Measurements from ENCODE around the gene TERB2.
"Not testable (repeated sequence)": the region's sequence is repeated elsewhere in the genome, so short reads cannot be mapped to it uniquely, and the experiment has no call there.

The TERB2 gene

DNA sequence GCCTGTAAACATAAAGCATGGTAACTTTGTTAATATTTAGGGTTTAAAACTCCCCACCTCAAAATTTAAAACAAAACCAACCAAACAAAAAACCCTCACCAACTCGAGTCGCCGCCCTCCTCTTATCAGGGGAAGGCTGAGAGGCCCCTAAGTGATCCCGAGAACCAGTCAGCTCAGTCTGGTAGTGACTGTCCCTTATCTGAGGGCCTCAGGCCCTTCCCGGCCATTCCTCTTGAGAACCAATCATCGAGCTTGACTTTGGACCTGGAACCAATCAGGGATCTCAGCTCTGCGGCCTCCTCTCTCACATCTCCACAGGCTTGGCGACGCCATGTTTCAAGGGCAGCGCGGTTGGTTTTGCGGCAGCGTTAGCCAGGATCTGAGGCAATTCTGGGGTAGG lies at the start of gene TERB2:
Gene TERB2 (plus strand): TSS at position 300 of the 400 bp plus-strand sequence. CDS start 32 bp downstream, at position 332.
- no peak for DNase-seq (ENCODE audit: low read depth)

GRCh38 chr15:44909423-44909822 lies 47.1 kb upstream of the TERB2 start:
- no peak for DNase-seq (ENCODE audit: low read depth)

DNA sequence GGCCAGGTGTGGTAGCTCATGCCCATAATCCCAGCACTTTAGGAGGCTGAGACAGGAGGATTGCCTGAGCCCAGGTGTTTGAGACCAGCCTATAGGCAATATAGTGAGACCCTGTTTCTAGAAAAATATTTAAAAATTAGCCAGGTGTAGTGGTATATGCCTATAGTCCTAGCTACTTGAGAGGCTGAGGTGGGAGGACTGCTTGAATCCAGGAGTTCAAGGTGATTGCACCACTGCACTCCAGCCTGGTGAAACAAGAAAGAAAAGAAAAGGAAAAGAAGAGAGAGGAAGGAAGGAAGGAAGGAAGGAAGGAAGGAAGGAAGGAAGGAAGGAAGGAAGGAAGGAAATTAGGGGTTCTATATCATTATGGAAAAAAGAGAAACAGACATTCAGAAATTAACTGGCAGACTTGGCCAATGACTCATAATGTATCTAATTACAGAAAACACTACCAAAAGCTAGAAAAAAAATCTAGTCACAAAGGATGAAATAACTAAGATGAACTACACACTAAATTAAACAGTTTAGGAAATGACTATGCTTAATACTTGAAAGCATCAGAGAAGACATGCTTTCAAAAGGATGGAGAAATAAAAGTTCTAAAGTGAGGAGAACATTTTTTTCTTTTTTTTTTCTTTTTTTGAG lies 45.4 kb upstream of the TERB2 start:
- DNase-seq (ENCODE audit: low read depth), result no peak

DNA sequence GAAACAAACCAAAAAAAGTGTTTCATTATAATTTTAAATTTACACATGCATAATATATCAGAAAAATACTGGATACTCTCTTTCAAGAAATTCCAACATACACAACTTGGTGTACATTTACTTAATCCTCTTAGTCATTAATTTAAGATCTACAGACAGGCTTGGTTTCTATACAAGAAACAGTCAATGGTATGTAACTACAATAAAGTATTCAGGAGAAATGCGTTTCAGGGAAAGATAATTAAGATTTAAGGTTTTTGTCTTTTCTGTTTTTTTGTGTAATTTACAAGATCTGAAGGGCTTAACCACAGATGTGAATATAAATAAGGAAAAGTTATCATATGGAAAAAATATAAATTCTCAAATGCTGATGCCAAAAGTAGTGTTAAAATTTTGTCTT lies 44.3 kb upstream of the TERB2 start:
- not testable (repeated sequence) for DNase-seq (ENCODE audit: low read depth)

DNA sequence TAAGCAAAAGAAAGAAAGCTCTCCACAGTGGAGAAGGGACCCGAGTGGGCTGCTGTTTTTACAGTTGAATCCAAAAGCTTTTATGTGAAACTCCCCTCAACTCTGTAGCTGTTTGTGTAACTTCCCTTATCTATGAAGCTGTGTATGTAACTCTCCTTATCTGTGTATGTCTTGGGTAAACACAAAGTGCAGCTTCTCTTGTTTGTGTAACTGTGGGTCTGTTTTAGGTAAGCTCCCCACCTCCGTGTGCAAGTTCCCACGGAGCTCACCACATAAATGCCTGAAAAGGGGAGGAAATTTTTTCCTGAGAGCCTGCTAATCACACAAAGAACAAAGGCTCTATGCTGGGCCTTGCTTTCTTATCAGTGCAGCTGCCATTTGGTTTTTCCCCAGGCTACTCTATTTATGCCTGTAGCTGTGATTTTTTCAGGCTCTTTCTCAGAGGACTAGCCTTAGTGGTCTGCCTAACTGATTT lies 43.5 kb upstream of the TERB2 start:
- DNase-seq (ENCODE audit: low read depth), result not testable (repeated sequence)

DNA sequence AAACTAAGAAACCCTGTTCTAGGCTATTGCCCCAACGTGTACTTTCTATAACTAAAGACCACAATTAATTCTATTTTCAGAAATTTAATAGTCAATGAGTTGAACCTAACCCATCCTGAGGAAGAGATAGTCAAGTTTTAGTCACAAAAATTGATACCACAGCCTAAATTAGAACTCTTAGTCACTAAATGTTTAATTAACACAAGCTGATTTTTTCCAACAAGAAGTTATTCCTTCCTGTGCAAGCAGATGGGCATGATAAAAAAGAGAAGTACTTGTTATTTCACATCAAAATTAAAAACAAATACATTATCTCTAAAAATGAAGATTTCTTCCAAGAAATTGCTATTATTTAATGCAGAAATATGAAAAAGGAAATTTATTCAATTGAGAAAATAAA lies 38.4 kb upstream of the TERB2 start:
- no peak for DNase-seq (ENCODE audit: low read depth)

GRCh38 chr15:44928658-44929057 lies 27.8 kb upstream of the TERB2 start:
- not testable (repeated sequence) for DNase-seq (ENCODE audit: low read depth)

DNA sequence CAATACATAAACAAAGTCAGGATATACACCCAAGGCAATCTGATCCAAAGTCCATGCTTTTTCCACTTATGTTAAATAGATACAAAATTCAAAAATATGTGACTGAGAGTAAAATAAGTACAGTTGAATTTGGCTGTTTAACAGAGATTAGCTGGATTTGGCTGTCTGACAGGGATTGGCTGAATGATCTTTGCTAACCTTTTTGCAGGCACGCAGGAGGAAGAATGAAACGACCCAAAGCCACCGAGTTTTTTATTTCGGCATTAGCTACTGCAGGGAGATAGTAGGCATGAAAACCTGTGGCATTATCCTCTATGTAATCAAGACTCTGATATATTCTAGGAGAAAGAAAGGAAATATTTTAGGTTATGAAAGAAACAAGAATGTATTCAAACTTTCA lies 26.2 kb upstream of the TERB2 start:
- not testable (repeated sequence) for DNase-seq (ENCODE audit: low read depth)

- not testable (repeated sequence) for DNase-seq (ENCODE audit: low read depth)
Observed at GRCh38 chr15:44958302-44958701, 1.8 kb downstream of the TERB2 start.

GRCh38 chr15:44968475-44968874 lies 12.0 kb downstream of the TERB2 start:
- no peak for DNase-seq (ENCODE audit: low read depth)

GRCh38 chr15:44971036-44971435 lies 14.5 kb downstream of the TERB2 start:
- no peak for DNase-seq (ENCODE audit: low read depth)

- DNase-seq (ENCODE audit: low read depth), result not testable (repeated sequence)
Observed at GRCh38 chr15:44976183-44976582, 19.7 kb downstream of the TERB2 start.

- not testable (repeated sequence) for DNase-seq (ENCODE audit: low read depth)
Observed at GRCh38 chr15:44977781-44978180, 21.3 kb downstream of the TERB2 start.

- DNase-seq (ENCODE audit: low read depth), result not testable (repeated sequence)
Observed at GRCh38 chr15:44979617-44980339, 23.3 kb downstream of the TERB2 start.

GRCh38 chr15:44984144-44984543 lies 27.7 kb downstream of the TERB2 start:
- not testable (repeated sequence) for DNase-seq (ENCODE audit: low read depth)

- DNase-seq (ENCODE audit: low read depth), result not testable (repeated sequence)
Observed at GRCh38 chr15:44986346-44987055, 30.0 kb downstream of the TERB2 start.

DNA sequence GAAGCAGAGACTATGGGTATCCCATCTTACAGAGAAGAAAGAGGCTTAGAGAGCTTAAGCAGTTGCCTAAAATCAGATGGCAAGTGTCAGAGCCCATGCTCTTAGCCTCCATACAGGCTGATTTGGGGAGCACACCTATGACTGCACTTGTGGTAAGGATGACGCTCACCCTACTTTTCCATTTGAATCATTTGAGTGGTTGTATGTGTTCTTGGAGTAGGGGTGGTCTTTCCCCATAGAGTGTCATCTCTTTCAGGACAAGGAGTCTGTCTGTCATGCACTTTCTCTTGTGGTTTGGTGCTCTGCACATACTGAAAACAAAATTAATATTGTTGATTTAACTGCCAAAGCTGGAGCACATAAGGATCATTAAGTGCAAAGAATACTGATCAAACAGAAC lies 31.2 kb downstream of the TERB2 start:
- not testable (repeated sequence) for DNase-seq (ENCODE audit: low read depth)

- DNase-seq (ENCODE audit: low read depth), result not testable (repeated sequence)
Observed at GRCh38 chr15:44988184-44988869, 31.8 kb downstream of the TERB2 start.

DNA sequence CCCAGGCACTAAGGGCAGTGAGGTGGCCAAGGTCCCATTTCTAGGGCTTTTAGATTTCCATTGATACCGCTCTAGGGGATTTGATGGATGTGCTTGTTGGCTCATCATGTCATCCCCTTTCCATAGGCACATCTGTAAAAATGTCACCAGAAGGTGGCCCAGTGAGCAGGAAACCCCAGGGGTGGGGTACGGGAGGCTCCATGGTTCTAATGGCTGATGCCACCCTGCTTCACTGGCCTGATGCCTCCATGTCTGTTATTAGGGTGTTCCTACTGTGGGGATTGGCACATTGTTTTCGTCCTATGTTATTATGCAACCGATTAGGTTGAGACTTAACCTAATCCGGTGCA lies 32.4 kb downstream of the TERB2 start:
- DNase-seq (ENCODE audit: low read depth), result not testable (repeated sequence)

DNA sequence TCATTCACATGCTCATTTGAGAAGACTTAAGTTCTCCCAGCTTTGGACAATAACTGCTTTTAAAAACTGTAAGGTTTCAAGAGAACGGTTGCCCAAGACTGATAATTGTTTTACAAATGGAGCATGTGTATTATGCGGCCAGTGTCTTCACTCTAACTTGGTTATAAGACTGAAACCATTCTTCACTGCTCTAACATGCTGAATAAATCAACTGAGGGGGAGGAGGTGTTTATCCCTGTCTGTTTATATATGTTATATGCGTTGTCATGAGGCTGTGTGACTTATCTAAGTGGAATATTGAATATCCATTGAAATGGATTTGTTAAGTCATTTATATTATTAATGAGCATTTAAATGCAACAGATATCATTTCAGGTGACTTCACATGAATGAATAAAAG lies 41.1 kb downstream of the TERB2 start:
- DNase-seq (ENCODE audit: low read depth), result not testable (repeated sequence)

GRCh38 chr15:44999105-44999504 lies 42.6 kb downstream of the TERB2 start:
- no peak for DNase-seq (ENCODE audit: low read depth)

DNA sequence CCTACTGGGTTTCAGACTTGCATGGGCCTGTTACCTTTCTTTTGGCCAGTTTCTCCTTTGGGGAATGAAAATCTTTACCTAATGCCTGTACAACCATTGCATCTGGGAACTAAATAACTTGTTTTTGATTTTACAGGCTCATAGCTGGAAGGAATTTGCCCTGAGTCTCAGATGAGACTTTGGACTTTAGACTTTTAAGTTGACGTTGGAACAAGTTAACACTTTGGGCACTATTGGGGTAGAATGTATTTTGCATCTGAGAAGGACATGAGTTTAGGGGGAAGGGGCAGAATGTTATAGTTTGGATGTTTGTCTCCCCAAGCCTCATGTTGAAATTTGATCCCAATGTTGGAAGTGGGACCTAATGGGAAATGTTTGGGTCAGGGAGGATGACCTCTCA lies 44.7 kb downstream of the TERB2 start:
- not testable (repeated sequence) for DNase-seq (ENCODE audit: low read depth)
